GM20431 (cell line): ENCODE data around the gene TAF15.

Experiments used
- in situ Hi-C: fragments of 300-500 bp; cut with MseI, MboI; formaldehyde crosslinking; loops from one replicate; pipeline ENCODE4 v1.15.0; 2020; ENCODE audit warnings: low sequenced_read_pairs; ENCODE audit not compliant: unreplicated experiment

The TAF15 gene

DNA sequence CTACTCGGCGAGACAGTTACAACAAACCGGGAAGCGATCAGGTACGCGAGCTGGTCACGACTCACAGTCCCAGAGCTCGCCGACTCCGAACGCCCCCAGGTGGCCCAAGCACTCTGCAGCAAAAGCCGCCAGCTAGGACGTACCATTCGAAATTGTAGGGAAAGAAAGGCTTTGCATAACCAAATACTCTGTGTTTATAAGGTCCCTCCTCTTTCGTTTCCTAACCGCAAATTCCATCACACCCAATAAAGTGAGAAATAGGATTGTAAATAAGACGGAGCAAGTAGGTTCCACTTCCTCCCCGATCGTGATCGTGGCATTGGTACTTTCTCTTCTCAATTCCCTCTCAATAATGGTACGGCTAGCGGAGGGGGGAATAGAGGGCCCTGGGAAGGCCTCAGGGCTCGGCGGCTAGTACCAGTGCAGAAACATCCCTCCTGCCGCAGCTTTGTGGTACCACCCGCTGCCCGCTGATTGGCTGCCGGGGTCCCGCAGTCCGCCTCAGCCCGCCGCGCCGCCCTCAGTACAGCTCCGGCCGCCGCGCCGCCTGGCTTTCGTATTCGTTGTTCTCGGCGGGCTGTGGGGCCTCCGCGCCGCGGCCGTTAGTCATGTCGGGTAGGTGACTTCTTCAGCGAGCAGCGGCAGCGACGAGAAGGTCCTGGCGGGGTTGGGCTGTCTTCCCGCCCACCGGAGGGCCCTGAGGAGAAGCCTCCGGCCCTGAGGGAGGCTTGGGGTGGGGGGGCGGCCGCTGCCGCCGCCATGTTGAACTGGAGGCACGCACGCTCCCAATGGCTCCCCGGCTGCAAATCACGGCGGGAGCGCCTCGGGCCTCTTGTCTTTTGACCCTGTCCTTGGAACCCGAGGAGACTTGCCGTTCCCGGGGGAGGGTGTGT, at the start of gene TAF15:
TAF15 (plus strand) TSS at position 523 of the 893 bp plus-strand sequence; CDS start at position 609, 86 bp downstream.
- in situ Hi-C loops = no loop called here

DNA sequence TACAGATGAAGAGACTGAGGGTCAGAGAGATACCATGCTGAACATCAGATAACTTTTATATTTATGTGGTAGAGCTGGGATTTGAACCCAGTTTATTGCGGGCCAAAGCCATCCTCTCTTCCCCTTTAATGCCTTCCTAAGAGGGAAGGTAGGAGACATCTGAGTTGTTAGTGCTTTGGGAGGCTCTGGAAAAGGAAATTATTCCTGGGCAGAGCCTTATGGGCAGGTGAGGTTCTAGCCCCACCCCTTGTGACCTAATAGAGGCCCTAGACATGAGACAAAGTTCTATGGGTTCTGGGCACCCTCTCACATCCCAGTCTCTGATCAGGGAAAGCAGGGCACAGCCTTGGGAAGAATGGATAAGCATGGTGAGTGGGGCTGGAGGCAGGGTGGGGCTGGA, 48.7 kb upstream of the TAF15 start, which contains the start of gene C17orf50:
C17orf50 (plus strand) TSS at position 301 of the 400 bp plus-strand sequence; CDS start at position 356, 55 bp downstream.
- in situ Hi-C loops = no loop called here

- in situ Hi-C loops = no loop called here
These were observed 47.7 kb upstream of the TAF15 start for GRCh38 chr17:35761601-35762000.

DNA sequence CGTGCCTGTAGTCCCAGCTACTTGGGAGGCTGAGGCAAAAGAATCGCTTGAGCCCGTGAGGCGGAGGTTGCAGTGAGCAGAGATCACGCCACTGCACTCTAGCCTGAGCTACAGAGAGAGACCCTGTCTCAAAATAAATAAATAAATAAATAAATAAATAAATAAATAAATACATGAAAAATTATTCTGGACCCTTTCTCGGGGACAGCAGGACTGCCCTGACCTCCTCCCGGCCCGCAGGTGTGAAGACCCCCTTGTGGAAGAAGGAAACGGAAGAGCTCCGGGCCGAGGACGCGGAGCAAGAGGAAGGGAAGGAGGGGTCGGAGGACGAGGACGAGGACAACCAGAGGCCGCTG, 45.5 kb upstream of the TAF15 start:
- in situ Hi-C loops = no loop called here

DNA sequence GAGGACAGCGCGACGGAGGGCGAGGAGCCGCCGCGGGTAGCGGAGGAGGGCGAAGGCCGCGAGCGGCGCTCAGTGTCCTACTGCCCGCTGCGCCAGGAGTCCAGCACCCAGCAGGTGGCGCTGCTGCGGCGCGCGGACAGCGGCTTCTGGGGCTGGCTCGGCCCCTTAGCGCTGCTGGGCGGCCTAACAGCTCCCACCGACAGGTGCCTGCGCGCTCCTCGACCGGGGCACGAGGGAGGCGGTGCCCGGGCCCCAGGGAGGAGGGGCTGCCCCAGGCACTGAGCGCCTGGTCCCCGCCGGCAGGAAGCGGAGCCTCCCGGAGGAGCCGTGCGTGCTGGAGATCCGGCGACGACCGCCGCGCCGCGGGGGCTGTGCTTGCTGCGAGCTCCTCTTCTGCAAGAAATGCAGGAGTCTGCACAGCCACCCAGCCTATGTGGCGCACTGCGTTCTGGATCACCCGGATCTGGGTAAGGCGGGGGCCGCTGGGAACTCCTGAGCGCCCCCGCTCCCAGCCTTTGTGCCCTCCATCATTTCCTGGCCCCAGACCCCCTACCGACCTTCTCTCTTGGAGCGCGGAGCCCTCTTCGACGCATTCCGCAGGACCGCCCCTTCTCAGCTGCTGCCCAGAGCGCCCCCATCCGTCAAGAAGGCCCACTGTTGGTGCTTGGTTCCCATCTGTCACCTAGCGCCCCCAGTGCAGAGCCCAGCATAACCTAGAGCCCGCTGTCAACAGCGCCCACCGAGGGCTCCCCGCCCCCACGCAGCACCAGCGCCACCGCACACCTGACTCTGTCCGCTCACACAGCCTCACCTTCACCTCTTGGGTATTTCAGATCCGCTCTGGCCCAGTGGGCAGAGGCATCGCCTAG, 44.9 kb upstream of the TAF15 start:
- in situ Hi-C loops = no loop called here

DNA sequence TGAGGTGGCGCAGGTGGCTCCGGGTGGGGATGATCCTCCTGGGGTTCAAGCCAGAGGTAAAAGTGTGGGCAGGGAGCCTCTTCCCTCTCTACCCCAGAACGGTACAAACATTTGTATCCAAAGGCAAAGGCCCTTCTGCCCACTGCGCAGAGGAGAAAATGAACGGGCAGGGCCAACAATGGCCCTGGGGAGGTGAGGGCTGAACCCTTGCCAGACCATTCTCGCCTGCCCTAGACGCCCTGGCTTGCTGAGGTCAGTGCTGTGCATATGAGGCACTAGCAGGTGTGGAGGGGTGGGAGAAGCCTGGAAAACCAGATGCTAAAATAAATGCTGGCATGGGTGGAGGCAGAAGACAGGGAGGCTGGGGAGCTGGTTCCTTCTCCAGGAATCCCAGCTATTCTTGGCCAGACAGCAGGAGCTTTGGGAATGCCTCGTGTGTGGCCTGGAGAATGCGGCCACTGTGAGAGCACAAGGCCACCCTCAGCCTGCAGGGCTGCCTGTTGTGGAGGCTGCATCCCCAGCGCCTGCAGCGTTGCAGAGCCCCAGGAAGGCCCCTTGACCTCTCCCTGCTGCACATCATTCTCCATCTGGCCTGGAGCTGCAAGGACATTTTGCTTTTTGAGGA, 44.1 kb upstream of the TAF15 start:
- in situ Hi-C loops = no loop called here

DNA sequence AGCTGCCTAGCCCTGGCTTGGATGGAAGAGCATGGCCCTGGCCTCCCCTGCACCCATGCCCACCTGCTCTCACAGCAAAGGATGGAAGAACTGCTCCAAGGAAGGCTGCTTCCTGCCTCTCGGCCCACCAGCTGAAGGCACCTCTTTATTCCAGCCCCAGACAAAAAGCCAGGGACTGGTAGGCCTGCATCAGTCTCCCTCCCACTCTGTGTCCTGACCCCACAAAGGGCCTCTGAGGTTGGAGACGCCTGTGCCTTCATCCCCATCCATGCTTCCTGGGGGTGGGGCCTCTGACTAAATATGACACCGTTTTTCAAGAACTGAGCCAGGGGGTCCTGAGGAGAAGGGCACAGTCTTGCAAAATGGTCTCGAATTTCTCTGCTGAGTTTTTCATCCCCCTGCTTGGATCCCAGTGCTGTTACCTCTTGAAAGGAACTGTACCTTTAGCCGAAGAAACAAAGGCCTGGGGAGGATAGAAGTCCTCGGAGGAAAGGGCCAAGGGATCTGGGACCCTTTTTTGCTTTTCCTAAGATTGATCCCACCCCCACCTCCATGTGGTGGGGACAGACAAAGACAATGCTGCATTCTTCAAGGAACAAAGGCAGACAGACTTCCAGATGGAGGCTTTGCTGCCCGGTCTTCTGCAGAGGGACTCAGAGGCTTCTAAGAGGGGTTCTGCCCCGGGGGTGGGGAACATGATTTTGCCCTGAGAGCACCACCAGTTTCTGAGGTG, 43.4 kb upstream of the TAF15 start:
- in situ Hi-C loops = no loop called here

GRCh38 chr17:35766489-35766877, 42.8 kb upstream of the TAF15 start:
- in situ Hi-C loops = no loop called here

DNA sequence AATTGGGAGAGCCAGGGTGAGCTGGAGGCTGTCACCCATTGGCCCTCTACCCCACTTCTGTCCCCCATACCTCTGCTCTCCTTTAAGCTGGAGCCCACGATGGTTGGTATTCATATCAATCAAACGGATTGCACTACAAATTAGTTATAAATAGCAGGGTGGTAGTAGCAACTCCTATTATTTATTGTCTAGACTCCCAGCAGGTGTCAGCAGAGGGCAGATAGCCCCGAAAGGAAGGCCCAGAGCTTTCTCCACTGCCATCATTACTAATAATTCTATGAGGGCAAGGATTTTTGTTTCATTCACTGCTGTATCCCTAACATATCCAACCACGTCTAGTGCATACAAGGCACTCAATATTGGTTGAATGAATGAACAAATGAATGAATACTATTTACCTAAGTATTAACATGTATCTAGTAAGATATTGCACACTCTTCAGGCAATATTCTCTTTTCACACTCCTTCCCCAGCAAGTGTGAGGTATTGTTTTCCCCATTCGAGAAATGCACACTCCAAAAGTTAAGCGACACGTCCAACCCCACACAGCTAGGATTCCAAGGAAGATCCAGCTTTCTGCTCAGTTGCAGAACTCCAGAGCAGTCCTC, 42.3 kb upstream of the TAF15 start:
- in situ Hi-C loops = no loop called here

DNA sequence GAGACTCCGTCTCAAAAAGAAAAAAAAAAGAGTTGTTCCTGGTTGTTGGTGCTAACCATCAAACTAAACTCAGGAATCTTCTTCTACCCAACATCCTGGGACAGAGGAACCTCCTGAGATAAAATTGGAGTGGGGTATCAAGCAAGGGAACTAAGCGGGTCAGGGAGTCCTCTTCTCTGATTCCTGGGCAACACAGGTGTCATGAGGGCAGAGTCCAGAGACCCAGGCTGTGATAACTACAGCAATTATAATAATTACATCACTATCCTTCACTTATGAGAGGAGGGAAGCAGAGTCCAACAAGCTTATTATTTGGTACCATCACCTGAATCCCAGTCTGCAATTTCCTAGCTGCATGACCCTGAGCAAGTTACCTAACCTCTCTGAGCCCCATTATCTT, 40.5 kb upstream of the TAF15 start:
- in situ Hi-C loops = no loop called here

- in situ Hi-C loops = no loop called here
These were observed 39.3 kb upstream of the TAF15 start for GRCh38 chr17:35769895-35770486.

GRCh38 chr17:35773129-35773528, 36.2 kb upstream of the TAF15 start:
- in situ Hi-C loops = no loop called here

DNA sequence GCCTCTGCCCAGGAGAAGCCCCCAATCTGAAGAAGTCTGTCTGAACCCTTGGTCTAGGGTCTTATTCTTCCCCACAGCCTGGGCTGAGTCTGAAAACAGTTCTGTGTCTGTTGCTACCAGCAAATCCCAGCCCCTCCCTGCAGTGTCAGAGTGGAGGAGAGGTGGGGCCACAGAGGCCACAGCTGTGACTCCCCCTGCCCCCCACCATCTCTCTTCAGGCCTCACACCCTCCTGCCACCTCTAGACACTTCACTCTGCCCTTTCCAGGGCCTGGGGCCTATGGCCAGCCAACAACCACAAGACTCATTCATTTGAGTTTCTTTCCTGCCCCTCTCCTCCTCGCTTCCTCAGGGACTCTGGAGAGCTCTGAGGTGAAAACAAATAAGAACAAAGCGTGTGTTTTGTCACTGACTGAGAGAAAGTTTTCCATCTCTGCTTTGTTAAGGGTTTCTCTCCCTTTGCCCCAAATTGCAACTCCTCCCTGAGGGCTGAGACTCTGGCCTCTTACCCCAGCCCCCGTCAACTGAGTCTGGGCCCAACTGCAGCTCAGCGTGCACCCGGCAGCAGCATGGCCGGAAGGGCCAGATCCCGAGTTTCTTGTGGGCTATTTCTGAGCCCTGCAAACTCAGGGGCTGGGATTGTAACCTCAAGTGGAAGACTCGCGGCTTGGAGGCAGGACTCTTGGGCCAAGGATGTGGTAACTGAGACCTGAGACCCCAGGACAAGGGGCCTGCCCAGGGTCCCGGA, 35.4 kb upstream of the TAF15 start:
- in situ Hi-C loops = no loop called here

DNA sequence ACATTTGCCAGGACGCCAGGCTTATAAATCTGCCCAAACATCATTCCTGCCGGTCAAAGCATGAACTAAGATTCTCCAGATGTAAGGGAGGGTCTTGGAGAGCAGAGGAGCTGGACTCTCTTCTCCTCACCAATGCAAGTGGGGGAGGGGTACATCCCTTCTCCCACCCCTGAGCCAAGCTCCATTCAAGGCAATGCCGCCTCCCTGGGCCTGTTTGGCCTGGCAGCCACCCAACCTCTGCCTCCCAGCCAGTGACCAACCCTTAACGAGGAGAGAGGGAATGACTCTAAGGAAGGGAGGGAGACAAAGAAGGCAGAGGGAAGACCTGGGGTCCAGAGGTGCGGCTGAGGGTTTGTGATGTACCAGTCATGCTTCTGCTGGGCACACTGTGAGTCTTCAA, 34.8 kb upstream of the TAF15 start:
- in situ Hi-C loops = no loop called here

DNA sequence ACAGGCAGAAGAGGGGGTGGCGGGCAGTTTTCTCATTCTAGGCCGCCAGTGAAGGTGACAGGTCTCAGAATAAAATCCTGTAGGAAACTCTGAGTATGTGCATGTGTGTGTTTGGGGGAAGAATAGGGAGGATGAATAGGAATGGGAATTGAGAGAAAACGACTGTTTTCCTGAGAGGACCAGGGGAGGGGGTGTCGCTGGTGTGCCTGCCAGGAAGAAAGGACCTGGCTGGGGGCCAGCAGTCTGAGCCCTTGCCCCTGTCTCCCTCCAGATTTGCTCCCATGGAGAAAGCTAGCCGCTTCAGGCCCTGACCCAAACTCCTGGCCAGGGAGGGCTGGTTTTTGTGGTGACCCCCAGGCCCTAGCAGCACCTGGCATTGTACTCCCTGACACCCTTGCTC, 34.2 kb upstream of the TAF15 start:
- in situ Hi-C loops = no loop called here

DNA sequence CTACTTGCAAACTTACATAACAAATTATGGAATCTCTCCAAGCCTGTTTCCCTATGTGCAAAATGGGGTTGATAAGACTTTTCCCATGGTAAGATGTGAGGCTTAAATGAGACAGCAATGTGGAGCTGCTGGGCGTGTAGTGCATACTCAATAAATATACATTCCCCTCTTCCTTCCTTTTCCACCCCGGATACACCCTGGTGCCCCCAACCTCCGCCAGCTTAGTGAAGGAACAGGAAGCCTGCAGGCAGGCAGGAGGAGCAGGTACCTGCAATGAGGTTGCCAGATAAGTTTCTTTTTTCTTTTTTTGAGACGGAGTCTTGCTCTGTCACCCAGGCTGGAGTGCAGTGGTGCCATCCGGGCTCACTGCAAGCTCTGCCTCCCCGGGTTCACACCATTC, 33.7 kb upstream of the TAF15 start:
- in situ Hi-C loops = no loop called here

DNA sequence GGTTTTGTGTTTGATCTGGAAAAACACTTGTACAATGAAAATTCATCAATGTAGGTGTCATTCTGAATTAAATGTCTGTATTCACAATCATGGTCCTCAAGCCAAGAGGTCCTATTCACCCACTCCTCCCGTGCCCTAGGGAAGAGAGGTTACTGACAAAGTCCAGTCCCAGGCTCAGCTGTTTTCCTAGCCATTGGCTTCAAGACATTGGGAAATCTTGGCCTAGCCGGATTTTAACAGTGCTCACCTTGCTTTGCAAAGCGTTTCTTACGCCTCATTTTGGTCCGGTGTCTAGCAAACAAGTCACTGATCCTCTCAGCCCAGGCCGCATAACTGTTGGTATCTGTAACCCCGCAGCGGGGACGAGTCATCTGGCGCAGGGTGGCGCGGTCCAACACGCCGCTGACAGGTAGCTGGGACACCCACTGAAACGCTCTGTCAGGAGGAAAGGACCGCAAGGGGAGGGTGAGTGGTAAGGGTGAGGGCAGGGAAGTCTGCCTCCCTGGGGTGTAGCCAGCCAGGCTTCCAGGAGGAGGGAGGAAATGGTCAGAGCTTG, 30.6 kb upstream of the TAF15 start:
- in situ Hi-C loops = no loop called here

GRCh38 chr17:35780950-35781349, 28.3 kb upstream of the TAF15 start:
- in situ Hi-C loops = no loop called here
